CD4-positive, alpha-beta T cell treated with Interleukin-12 subunit alpha and Interleukin-12 subunit beta, for 1 hour (primary cell): ENCODE data around the gene SDHB.
A peak's percentile ranks its signal among the peaks of the same experiment; 100 is the strongest.

ENCODE experiments used
- DNase-seq: peaks from one replicate; pipeline ENCODE4 v3.0.0-alpha.2; 2020

SDHB gene

DNA sequence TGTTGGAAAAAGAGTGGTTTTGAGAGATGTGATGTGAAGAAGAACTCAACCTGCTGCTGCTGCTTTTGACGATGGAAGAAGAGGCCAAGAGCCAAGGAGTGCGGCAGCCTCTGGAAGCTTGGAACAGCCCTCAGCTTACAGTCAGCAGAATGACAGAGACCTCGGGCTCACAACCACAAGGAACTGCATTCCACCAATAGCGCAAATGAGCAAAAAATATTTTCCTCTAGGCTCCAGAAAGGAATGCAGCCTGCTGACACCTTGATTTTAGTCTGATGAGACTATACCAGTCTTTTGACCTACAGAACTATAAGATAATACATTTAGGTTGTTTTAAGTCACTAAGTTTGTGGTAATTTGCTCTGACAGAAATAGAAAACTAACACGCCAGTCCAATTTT lies 10.2 kb downstream of the SDHB start:
- no peak for DNase-seq

DNA sequence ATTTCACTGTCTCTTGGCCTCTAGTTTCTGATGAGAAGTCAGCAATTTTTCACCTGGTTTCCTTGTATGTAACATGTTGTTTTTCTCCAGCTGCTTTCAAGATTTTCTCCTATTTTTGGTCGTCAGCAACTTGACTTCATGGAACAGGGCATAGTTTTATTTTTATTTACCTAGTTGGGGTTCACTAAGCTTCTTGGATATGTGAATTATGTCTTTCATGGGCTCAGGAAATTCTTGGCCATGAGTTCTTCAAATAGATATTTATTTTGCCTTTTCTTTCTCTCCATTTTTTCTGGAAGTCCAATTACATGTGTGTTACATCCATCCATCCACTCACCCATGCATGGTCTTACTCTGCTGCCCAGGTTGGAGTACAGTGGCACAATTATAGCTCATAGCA lies 13.7 kb downstream of the SDHB start:
- no peak for DNase-seq

DNA sequence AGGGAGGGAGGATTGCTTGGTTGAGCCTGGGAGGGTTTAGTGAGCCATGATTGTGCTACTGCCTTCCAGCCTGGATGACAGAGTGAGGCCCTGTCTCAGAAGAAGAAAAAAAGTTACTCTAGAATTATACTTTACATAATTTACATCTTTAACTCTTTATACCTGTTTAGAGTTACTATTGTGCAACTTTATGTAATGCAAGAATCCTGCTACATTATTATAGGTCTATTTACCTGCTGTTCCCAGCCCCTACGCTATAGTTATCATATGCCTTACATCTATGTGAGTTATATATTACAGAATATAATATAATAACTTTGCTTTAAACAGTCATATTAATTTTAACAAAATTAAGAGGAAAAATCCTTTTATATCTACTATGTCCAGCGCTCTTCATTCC lies 14.3 kb downstream of the SDHB start:
- DNase-seq, result no peak

DNA sequence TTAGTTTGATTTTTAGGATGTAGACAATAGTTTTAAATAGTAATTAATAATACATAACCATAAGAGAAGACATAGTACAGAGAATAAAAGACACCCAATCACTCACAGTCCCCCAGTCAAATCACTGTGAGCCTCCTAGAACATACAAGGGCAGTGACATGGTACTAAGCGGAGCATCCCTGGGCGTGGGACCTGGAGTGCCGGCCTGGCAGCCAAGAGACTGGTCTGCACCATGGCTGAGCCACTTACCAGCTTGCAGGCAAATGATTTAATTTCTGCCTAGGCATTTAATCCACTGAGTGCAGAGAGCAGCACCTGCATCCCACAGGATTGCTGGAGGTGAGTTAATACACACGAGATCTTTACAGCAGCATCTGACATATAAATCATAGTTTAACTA lies 20.4 kb downstream of the SDHB start:
- DNase-seq, result no peak

DNA sequence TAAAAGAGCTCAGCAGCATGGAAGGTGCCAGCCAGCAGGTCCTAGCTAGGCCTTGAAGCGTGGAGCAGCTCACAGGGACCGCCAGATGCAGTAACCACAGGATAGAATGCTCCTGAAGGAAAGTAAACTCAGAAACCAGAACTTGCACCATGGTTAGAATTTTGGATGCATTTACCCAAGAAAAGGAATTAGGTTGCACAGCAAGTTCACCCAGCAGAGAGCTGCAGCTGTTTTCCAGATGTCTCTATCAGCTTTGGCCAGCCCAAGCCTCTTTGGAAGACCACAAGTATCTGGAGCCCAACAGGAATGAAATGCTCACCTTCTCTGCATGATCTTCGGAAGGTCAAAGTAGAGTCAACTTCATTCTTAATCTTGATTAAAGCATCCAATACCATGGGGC lies 21.1 kb downstream of the SDHB start:
- DNase-seq, result no peak

DNA sequence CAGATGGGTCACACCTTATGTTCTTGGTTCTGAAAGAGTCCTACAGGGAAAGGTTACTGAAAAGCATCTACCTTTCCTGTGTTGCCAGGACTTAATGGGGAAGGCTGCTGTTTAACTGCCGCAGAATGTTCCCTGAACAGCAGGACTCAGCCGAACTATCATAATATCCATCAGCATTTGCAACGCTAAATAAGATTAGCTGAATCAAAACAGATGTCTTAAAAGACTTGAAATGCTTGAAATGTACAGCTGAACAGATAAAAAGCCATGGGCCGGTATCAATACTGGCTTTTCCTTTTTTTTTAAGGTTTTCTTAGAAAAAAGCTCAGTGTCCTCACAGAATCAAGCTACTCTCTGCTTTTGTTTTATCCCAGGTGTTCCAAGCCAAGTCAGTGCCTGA lies 22.4 kb downstream of the SDHB start:
- no peak for DNase-seq

DNA sequence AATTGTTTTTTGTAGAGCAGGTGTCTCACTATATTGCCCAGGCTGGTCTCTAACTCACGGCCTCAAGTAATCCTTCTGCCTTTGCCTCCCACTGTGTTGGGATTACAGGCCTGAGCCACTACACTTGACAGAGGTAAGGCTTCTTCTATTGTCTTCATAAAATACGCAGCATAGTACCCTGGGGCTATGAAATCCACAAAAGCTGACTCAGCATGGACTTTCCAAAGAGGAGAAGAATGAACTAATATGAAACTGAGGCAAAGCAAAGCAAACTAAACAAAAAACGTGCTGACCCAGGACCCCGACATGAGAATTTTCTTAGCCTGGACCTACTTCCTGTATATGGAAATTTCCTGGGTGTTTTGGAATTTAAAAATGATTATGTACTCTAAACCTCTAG lies 23.6 kb downstream of the SDHB start:
- DNase-seq, result no peak

DNA sequence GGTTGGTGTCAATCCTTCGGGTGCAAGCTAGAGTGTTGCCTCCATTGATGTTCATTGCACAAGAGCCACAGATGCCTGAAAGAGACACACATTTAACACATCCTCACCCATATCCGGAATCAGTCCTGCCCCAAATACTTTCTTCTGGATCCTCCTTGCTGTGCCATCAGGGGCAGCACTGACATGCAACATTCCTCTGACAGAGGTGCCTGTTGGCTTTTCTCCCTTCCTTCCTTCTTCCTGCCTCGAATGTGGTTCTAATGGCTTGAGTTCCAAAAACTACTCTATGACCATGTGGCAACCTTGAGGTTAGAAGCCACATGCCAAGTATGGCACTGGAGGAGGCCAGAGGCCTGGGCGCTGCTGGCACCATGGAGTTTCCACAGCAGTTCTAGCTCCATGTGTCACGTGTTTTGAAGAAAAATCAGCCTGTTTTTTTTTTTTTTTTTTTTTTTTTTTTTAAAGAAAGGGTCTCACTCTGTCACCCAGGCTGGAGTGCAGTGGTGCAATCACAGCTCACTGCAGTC lies 25.1 kb downstream of the SDHB start:
- no peak for DNase-seq

DNA sequence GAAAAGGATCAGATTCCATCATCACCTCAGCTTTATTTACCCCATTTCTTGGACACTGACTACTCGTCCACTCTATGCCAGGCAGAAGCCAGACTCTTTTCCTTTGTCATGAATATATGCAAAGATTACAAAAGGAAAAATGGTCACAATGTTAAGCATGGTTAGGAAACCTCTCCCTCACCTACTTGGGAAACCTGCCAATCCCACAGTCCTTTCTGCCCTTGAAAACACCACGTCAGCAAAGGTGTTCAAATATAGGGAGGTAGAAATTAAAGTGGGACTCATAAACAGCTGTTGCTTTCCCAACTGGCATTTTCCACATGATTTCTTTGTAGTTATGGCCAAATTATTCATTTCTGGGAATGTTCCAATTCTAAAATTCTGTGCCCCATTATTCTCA lies 25.9 kb downstream of the SDHB start:
- no peak for DNase-seq

DNA sequence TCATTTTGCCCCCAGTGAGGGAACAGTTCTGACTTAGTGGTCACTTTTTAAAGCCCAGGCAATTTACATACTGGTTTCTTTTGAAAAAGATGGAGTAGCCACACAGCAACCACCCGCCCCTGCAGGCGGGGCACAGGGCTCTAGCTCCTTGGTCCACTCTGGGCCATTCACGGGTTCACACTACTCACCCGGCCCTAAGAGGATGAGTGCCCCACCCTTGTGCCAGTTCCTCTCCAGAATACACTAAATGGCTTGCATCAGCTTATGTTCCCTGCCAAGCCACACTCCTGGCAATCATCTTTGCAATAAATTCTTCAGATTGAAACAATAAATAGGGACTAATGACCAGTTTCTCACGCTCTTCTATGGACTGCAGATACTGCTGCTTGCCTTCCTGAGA lies 26.4 kb downstream of the SDHB start:
- DNase-seq, result no peak

DNA sequence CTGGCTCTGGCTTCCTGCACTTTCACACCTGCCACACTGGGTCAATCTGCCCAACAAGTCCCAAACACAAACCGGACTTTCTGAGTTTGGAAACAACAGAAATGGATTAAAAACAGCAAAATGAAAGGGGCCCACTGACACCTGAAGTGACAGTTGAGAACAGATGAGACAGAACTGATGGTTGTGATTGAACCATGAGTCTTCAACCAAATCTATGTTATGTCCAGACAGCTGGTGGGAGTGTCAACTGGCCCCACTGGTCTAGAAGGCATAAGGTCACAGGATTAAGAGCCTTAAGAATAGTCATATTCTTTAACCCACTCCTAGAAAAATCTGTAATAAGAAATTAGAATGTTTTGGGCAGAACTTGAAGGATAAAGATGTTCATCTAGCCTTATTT lies 29.1 kb downstream of the SDHB start:
- DNase-seq, result no peak

DNA sequence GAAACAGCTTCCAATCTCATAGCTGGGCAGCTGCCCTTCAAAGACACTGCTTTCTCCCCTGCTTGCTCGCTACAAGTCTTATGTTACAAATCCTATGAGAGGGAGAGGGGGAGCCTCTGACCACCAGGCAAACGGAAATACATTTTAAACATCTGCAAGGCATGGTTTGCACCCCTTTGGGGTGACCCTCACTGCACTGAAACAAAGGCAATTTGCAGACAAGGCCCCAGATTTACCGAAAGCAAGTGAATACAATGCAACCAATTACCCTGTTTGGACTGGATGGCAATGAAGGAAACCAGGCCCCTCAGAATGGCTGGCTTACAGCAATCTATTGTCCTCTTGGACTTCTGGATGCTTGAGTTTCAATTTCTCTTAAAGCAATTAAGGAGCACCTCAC lies 30.3 kb downstream of the SDHB start:
- no peak for DNase-seq

DNA sequence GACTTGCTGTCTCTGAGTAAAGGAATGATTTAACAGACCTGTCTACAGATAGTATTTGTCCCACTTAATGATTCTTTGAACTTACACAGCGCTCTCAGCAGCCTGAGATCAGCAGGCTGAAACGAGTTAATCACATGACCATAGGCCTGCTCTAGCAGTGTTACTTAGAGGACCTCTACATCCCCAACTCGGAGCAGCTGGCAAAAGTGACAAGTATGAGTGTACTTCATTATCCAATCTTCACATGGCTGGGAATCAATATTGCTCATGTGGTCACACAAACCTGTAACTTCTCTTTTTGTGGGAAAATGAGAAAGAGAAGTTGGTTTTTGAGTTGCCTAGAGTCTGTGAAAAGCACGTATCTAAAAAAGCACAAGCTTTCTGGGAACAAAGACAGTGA lies 30.7 kb downstream of the SDHB start:
- no peak for DNase-seq

DNA sequence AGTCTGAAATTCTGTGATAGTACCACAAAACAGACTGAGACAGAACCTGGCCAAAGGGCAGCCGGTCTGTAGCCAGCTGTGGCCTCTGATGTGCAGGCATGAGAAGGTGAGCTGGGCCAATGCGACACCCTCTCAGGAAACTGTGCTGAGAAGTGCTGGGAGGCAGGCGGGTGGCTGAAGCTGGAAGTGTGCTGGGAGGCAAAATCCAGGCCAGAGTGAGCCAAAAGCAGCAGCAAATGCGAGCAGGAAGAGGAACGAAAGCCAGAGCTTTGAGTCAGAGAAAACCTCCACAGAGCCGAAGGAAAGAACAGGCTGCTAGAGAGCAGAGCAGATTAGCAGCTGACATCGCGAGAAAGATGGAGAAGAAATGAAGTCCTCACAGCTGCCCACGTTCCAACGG lies 31.9 kb downstream of the SDHB start:
- no peak for DNase-seq

DNA sequence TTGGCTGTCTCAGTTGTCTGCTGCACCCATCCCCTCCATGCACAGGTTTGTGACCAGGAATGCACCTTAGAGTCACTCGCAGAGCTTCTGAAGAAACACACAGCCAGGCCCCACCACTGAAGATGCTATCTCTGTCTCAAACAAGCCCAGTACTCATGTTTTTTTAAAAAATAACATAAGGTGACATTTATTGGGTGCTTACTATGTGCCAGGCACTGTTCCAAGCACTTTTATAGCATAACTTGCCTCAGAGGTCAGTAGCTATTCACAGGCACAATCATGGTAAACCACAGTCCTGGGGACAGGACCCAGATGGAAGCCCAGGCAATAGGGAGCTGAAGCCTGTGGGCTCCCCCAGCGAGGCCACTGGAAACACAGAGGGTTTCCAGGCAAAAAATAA lies 33.3 kb downstream of the SDHB start:
- DNase-seq, result no peak

DNA sequence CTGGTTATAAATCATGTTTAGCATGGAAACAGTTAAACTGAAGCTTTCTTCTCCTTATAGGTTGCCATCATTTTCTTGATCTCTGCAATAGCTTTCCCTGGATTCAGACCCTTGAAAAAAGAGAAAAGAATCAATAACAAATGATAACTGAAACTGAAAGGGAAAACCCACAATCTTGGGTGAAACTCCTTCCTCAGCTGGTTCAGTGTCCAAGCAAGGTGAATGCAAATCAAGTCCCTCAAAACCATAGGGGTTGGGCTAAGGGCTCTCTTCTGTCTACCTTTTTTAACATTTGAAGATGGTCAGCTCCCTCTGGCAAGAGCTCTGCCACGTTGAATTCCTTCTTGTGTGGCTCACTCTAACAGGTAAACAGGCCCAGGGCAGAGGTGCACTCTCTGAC lies 35.0 kb downstream of the SDHB start:
- no peak for DNase-seq

DNA sequence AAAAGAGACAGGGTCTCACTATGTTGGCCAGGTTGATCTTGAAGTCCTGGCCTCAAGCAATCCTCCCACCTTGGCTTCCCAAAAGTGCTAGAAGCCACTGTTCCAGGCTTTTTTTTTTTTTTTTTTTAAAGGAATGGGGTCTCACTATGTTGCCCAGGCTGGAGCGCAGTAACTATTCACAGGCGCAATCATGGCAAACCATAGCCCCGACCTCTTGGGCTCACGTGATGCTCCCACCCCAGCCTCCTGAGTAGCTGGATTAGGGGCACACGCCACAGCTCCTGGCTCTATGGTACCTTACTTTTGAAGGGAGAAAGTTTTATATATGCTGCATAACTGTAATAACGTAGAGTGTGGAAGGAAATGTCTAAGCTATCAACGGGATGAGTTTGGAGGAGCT lies 36.4 kb downstream of the SDHB start:
- DNase-seq, result no peak

DNA sequence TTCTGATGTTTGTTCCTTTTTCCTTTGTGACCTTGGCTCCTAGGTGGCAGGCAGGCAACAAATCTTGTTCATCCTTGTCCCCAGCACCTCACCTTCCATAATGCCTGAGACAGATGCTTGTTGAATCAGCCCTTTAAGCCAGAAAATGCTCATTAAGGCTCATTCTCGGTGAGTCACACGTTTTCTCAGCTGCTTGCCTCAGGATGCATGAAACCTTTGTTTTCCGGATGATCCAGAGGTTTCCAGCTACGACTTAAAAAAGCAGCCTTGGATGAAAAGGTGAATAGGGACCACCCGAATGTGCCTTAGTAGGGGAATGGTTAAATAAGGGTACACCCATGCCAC lies 37.5 kb downstream of the SDHB start:
- DNase-seq, result no peak

DNA sequence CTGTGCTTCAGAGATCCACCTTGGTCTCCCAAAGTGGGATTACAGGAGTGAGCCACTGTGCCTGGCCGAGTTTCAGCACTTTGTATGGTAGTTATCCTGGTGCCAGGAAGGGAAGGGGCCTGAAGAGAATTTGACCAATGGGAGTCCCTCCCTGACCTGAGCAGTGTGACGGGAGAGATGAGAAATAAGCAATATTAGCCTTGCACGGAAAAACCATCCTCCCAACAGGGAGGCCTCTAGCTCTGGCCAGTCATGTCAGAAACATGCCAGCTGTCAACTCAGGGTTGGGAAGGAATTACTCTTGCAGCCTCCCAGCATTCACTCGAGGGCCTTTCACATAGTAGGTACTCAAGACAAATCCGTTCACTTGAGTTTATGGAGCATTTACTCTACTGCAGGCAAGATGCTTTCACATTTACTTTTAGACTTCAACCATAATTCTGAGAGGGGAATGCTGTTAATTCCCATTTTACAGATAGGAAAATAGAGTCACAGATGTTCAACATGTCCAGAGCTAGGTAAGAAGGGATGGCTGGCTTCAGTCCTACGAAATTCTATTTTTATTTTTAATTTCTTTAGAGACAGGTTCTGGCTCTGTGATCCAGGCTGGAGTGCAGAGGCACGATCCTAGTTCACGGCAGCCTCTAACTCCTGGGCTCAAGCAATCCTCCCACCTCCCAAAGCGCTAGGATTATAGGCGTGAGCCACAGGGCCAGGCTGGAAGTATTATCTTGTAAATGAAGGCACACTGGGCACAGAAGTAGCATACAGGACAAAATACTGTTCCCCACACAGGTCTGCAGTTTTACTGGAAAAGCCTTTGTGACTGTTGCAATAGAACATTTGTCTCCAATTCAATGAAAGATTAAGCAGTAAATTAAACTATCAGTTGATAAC lies 38.9 kb downstream of the SDHB start:
- DNase-seq, result no peak

DNA sequence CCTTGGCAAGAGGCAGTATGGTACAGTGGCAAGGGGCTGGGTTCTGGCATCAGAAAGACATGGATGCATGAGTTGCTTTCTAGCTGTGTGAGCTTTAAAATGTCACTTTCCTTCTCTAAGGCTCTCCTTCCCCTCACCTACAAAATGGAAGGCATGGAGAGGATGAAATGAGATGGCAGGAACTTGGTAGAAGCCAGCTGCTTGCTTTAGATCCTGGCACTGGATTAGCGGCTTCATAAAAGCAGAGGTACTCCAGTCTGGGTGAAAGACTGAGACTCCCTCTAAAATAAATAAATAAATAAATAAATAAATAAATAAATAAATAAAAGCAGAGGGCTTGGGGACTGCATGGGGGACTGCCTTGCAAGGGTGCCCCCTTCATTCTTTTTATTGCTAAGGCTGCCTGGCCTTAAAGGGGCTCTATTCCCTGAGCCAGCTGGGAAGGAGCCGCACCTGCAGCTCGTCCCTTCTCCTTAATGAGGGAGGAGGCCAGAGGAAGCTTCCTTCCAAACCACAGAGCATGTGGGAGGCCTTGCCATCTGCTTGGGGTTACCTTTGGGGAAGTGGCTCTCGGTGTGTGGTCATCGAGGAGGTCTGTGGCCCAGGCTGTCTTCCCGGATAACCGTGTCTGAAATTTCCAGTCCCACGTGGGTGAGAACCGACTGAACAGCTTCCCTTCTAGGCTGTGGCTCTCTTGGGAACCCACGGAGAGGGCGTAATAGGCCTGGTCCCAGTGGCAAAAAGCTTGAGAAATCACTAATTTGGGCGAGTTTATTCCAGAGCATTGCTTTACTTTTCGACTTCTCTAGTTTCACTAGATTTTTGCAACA lies 40.1 kb downstream of the SDHB start:
- DNase-seq, result no peak

DNA sequence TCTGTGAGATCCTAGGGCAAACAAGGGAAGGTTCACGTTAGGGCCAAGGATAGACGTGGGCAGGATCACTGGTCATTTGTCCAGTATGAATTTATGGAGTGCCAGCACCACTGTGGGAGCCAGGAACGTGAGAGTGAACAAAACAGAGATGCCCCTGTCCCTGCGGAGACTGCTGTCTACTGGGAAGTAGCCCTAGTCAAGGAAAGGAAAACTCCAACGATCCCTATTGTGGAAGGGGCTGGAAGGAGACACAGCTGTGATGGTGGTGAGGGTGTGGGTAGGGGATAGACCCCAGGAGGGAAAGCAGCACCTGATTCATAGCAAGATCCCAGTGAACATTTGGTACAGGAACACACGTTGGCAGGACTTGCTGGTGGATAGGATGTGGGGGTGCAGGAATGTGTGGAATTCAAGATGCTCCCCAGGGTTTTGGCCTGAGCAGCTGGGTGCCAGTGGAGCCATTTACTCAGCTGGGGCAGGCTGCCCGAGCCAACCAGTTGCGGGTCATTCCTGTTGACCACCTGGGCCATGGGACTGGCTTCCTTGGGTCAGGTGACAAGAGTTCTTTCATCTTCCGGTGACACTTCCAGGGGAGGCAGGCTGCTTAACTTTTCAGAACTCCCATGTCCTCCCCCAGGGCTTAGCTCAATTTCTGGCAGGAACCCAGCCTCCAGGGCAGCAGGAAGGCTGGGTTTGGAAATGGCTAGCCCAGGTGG lies 40.9 kb downstream of the SDHB start:
- no peak for DNase-seq

DNA sequence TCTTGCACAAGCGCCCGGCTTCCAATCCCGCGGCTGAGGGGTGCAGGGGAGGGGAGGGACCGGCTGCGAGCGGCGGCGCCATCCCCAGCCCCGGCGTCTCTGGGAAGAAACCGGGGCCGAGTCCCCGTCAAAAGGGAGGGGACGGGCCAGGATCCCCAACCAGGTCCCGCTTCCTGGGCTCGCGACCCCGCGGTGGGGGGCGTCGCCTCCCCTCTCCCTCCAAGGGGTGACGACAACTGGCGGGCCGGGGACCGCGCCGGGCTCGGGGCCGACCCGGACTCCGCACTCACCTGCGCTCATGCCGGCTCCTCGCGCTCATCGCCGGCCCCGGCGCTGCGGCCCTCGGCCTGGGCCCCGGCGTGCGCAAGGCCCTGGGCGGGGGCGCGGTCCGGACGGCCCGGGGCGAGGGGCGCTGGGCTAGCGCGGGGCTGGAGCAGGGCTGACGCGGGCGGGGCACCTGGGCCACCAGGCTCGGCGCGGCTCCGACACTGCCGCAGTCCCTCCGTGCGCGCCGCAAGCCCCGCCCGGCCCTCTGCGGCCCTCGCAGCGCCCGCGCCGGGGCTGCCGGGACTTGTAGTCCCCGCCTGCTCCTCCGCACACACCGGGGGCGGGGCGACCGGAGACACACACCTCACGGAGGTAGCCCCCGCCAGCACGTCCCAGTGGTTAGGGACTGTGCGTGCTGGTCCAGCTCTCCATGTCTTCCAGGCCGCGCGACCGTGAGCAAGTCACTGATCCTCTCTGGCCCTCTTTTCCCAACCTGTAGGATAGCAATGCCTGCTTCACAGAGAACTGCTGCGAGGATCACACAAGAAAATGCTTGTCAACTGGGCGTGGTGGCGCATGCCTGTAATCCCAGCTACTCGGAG lies 42.2 kb downstream of the SDHB start, which contains the start of gene ATP13A2:
TSS of gene ATP13A2 (minus strand) at position 490 of the 869 bp plus-strand sequence. CDS start at position 300, 190 bp downstream.
- peak; percentile 84 for DNase-seq
